ENCODE results near the gene BMAL1. TPM values are rescaled to one million over a fixed set of nuclear protein-coding genes. Genes with fewer than 3 reads are reported as not detected.

Gene BMAL1
- 89.9 TPM for total RNA-seq

GRCh38 chr11:13277768-13278608 lies at the start of gene BMAL1:
Gene BMAL1 (plus strand): TSS chr11:13277790. CDS start chr11:13354309, 76,519 bp downstream.
- Histone ChIP-seq H3K4me3 (ENCODE audit: low read length) (peak within 1 kb of the TSS; percentile 93), H3K4me1 (ENCODE audit: insufficient read depth, low read length) (peaks cover 39% of the 10 kb centered on the region), H3K9me3 (ENCODE audit: low read depth, low read length) (no peaks in the 10 kb centered on the region), H3K27me3 (ENCODE audit: insufficient read depth, low read length) (peaks cover 30% of the 10 kb centered on the region)

- H3K9me3 ChIP-seq (ENCODE audit: low read depth, low read length) = no peaks in the 10 kb centered on the region
- no peak overlapping the region for H3K4me3 ChIP-seq (ENCODE audit: low read length)
- H3K4me1 ChIP-seq (ENCODE audit: insufficient read depth, low read length) = no peaks in the 10 kb centered on the region
- no peaks in the 10 kb centered on the region for H3K27me3 ChIP-seq (ENCODE audit: insufficient read depth, low read length)
These were observed 49.0 kb upstream of the BMAL1 start for GRCh38 chr11:13228572-13228971.

- Histone ChIP-seq H3K9me3 (ENCODE audit: low read depth, low read length) (no peaks in the 10 kb centered on the region), H3K27me3 (ENCODE audit: insufficient read depth, low read length) (no peaks in the 10 kb centered on the region), H3K4me1 (ENCODE audit: insufficient read depth, low read length) (no peaks in the 10 kb centered on the region), H3K4me3 (ENCODE audit: low read length) (no peak overlapping the region)
These were observed 48.5 kb upstream of the BMAL1 start for GRCh38 chr11:13229136-13229535.

GRCh38 chr11:13229711-13230318 lies 47.8 kb upstream of the BMAL1 start:
- Histone ChIP-seq H3K4me1 (ENCODE audit: insufficient read depth, low read length) (no peaks in the 10 kb centered on the region), H3K9me3 (ENCODE audit: low read depth, low read length) (no peaks in the 10 kb centered on the region), H3K4me3 (ENCODE audit: low read length) (no peak overlapping the region), H3K27me3 (ENCODE audit: insufficient read depth, low read length) (no peaks in the 10 kb centered on the region)

- no peaks in the 10 kb centered on the region for H3K4me1 ChIP-seq (ENCODE audit: insufficient read depth, low read length)
- no peaks in the 10 kb centered on the region for H3K27me3 ChIP-seq (ENCODE audit: insufficient read depth, low read length)
- no peak overlapping the region for H3K4me3 ChIP-seq (ENCODE audit: low read length)
- H3K9me3 ChIP-seq (ENCODE audit: low read depth, low read length) = no peaks in the 10 kb centered on the region
These were observed 44.3 kb upstream of the BMAL1 start for GRCh38 chr11:13233173-13233745.

GRCh38 chr11:13235895-13236294 lies 41.7 kb upstream of the BMAL1 start:
- Histone ChIP-seq H3K9me3 (ENCODE audit: low read depth, low read length) (no peaks in the 10 kb centered on the region), H3K4me1 (ENCODE audit: insufficient read depth, low read length) (no peaks in the 10 kb centered on the region), H3K4me3 (ENCODE audit: low read length) (no peak overlapping the region), H3K27me3 (ENCODE audit: insufficient read depth, low read length) (no peaks in the 10 kb centered on the region)

GRCh38 chr11:13236626-13237025 lies 41.0 kb upstream of the BMAL1 start:
- Histone ChIP-seq H3K9me3 (ENCODE audit: low read depth, low read length) (no peaks in the 10 kb centered on the region), H3K4me1 (ENCODE audit: insufficient read depth, low read length) (no peaks in the 10 kb centered on the region), H3K4me3 (ENCODE audit: low read length) (no peak overlapping the region), H3K27me3 (ENCODE audit: insufficient read depth, low read length) (no peaks in the 10 kb centered on the region)

GRCh38 chr11:13237761-13238160 lies 39.8 kb upstream of the BMAL1 start:
- H3K27me3 ChIP-seq (ENCODE audit: insufficient read depth, low read length) = peaks cover 3% of the 10 kb centered on the region
- no peak overlapping the region for H3K4me3 ChIP-seq (ENCODE audit: low read length)
- no peaks in the 10 kb centered on the region for H3K9me3 ChIP-seq (ENCODE audit: low read depth, low read length)
- H3K4me1 ChIP-seq (ENCODE audit: insufficient read depth, low read length) = no peaks in the 10 kb centered on the region

- H3K4me3 ChIP-seq (ENCODE audit: low read length) = no peak overlapping the region
- no peaks in the 10 kb centered on the region for H3K4me1 ChIP-seq (ENCODE audit: insufficient read depth, low read length)
- H3K9me3 ChIP-seq (ENCODE audit: low read depth, low read length) = no peaks in the 10 kb centered on the region
- H3K27me3 ChIP-seq (ENCODE audit: insufficient read depth, low read length) = peaks cover 15% of the 10 kb centered on the region
These were observed 38.6 kb upstream of the BMAL1 start for GRCh38 chr11:13238879-13239514.

- Histone ChIP-seq H3K9me3 (ENCODE audit: low read depth, low read length) (no peaks in the 10 kb centered on the region), H3K4me1 (ENCODE audit: insufficient read depth, low read length) (no peaks in the 10 kb centered on the region), H3K4me3 (ENCODE audit: low read length) (no peak overlapping the region), H3K27me3 (ENCODE audit: insufficient read depth, low read length) (peaks cover 15% of the 10 kb centered on the region)
These were observed 35.0 kb upstream of the BMAL1 start for GRCh38 chr11:13242564-13242963.

GRCh38 chr11:13247606-13248296 lies 29.8 kb upstream of the BMAL1 start:
- Histone ChIP-seq H3K4me3 (ENCODE audit: low read length) (no peak overlapping the region), H3K4me1 (ENCODE audit: insufficient read depth, low read length) (no peaks in the 10 kb centered on the region), H3K27me3 (ENCODE audit: insufficient read depth, low read length) (peaks cover 12% of the 10 kb centered on the region), H3K9me3 (ENCODE audit: low read depth, low read length) (no peaks in the 10 kb centered on the region)

GRCh38 chr11:13249177-13249576 lies 28.4 kb upstream of the BMAL1 start:
- H3K9me3 ChIP-seq (ENCODE audit: low read depth, low read length) = no peaks in the 10 kb centered on the region
- no peak overlapping the region for H3K4me3 ChIP-seq (ENCODE audit: low read length)
- no peaks in the 10 kb centered on the region for H3K4me1 ChIP-seq (ENCODE audit: insufficient read depth, low read length)
- no peaks in the 10 kb centered on the region for H3K27me3 ChIP-seq (ENCODE audit: insufficient read depth, low read length)

- Histone ChIP-seq H3K4me3 (ENCODE audit: low read length) (no peak overlapping the region), H3K27me3 (ENCODE audit: insufficient read depth, low read length) (no peaks in the 10 kb centered on the region), H3K4me1 (ENCODE audit: insufficient read depth, low read length) (no peaks in the 10 kb centered on the region), H3K9me3 (ENCODE audit: low read depth, low read length) (no peaks in the 10 kb centered on the region)
These were observed 27.6 kb upstream of the BMAL1 start for GRCh38 chr11:13249992-13250391.

GRCh38 chr11:13251966-13252365 lies 25.6 kb upstream of the BMAL1 start:
- no peak overlapping the region for H3K4me3 ChIP-seq (ENCODE audit: low read length)
- H3K9me3 ChIP-seq (ENCODE audit: low read depth, low read length) = no peaks in the 10 kb centered on the region
- H3K4me1 ChIP-seq (ENCODE audit: insufficient read depth, low read length) = no peaks in the 10 kb centered on the region
- H3K27me3 ChIP-seq (ENCODE audit: insufficient read depth, low read length) = no peaks in the 10 kb centered on the region

- Histone ChIP-seq H3K4me1 (ENCODE audit: insufficient read depth, low read length) (no peaks in the 10 kb centered on the region), H3K4me3 (ENCODE audit: low read length) (no peak overlapping the region), H3K9me3 (ENCODE audit: low read depth, low read length) (no peaks in the 10 kb centered on the region), H3K27me3 (ENCODE audit: insufficient read depth, low read length) (no peaks in the 10 kb centered on the region)
These were observed 25.2 kb upstream of the BMAL1 start for GRCh38 chr11:13252438-13252837.
